ENCODE results near the gene MYL5.
"Not testable (repeated sequence)": the region's sequence is repeated elsewhere in the genome, so short reads cannot be mapped to it uniquely, and the experiment has no call there.

Gene MYL5

DNA sequence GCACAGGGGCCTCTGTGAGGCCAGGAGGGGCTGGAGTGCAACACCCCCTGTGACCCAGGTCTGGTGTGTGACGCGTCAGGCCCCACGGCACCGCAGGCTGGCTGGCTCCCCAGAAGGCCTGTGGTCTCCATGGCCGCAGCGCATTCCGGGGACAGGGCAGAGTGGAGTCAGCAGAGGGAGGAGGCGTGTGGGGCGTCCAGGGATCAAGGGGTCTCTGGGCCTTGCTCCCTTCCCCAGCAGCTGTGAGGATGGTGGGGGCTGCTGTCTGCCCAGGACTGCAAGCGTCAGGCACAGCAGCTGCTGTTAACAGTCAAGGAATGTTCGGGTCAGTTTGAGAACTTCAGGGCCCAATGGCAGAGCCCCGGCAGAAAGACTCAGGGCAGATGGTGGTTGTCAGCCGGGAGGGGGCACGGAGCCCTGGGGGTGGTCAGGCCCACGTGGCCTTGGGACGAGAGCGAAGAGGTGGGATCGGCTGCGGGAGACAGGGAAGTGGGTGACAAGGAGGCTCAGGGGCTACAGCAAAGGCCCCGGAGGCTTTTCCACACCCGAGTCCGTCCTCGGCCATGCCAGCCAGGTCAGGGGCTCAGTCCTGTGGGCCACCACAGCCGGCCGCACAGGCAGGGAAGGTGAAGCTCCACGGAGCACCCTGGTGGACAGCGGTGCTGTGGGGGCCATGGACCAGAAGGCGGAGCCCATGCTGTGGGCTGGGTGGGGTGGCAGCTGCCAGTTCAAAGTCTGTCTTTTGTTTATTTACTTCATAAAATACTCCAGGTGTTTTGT lies 49.6 kb downstream of the MYL5 start:
- no peak for DNase-seq (ENCODE audit: low read depth in 2 of 3, low spot score in 2 of 3)

DNA sequence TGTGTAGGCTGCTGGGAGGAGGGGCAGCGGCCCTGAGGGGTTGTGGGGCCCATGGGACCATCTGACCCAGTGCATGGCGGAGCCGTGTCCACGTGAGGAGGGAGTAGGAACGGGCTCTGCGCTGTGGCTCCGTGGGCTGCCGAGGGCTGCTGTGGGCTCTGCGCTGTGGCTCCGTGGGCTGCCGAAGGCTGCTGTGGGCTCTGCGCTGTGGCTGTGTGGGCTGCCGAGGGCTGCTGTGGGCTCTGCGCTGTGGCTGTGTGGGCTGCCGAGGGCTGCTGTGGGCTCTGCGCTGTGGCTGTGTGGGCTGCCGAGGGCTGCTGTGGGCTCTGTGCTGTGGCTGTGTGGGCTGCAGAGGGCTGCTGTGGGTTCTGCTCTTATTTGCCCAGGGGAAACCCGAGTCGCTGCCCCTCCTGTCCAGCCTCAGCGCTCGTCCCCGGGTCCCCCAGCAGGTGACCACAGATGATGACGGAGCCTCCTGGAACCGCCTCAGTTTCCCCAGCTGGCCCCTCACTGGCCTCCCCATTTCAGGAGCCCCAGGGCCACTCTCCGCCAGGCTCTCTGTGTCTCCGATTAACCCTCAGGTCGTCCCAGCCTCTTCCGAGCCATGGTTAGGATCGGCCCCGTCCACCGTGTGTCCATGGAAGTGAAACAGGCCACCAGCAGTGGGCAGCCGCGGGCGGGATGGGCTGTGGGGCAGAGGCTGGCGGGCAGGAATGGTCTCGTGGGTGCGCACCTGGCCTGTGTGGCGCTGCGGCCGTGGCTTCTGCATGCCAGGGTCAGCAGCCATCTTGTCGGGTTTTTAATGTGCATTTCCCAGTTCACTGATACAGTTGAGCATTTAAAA lies 51.3 kb downstream of the MYL5 start:
- DNase-seq (ENCODE audit: low read depth in 2 of 3, low spot score in 2 of 3), result no peak

DNA sequence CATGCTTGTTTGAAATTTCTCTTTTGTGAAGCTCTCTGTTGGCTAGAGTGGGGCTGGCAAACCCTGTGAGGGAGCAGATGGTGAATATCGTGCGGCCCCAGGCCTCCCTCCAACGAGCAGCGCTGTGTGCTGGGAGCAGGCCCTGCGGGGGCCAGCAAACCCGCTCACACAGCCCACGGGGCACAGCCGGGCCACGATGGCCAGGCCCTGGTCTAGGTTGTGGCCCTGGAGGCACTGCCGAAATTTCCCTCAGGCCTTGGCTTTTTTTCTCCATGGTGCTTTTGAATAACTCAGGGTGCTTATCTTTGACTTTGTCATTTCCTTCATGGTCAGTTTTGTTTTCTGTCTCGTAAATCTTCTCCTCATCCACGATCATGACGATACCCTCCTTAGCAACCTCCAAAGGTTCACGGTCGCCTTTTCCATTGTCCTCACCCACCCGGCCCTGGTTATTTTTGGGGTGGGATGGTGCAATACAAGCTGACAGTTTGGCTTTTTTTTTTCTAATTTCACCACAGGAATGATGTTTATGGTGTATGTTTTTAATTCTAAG lies 52.0 kb downstream of the MYL5 start:
- no peak for DNase-seq (ENCODE audit: low read depth in 2 of 3, low spot score in 2 of 3)

DNA sequence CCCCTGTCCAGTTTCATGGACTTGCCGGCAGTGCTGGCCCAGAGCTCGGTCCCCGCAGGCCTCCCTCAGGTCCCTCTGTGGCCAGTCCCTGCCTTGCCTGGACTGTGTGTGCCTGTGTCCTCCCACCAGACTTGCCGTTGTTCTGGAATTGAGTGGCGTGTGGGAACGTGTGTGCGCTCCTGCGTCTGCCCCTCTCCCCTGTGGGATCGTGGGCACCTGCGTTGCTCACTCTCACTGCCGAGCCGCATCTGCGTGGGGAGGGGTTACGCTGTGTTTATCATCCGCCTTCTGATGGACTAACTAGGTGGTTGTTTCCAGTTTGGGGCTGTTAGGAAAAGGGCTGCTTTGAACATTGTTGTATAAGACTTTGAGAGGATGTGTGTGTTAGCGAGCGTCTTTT lies 52.5 kb downstream of the MYL5 start:
- no peak for DNase-seq (ENCODE audit: low read depth in 2 of 3, low spot score in 2 of 3)

DNA sequence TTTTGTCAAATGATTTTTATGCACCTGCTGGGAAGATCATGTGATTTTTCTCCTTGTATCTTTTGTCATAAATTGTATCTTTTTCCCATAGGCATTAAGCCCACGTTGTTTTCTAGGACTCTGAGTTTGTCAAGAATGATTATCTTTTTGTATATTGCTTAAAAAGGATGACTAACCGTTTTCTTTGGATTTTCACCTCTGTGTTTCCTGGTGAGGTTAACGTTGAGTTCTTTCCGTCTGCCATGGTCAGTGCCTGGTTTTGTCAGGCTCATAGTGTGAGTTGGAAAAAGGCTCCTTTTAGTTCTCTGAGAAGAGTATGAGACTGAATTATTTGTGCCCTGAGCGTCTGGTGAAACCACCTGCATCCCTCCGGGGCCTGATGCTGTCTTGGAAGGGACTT lies 53.2 kb downstream of the MYL5 start:
- no peak for DNase-seq (ENCODE audit: low read depth in 2 of 3, low spot score in 2 of 3)

DNA sequence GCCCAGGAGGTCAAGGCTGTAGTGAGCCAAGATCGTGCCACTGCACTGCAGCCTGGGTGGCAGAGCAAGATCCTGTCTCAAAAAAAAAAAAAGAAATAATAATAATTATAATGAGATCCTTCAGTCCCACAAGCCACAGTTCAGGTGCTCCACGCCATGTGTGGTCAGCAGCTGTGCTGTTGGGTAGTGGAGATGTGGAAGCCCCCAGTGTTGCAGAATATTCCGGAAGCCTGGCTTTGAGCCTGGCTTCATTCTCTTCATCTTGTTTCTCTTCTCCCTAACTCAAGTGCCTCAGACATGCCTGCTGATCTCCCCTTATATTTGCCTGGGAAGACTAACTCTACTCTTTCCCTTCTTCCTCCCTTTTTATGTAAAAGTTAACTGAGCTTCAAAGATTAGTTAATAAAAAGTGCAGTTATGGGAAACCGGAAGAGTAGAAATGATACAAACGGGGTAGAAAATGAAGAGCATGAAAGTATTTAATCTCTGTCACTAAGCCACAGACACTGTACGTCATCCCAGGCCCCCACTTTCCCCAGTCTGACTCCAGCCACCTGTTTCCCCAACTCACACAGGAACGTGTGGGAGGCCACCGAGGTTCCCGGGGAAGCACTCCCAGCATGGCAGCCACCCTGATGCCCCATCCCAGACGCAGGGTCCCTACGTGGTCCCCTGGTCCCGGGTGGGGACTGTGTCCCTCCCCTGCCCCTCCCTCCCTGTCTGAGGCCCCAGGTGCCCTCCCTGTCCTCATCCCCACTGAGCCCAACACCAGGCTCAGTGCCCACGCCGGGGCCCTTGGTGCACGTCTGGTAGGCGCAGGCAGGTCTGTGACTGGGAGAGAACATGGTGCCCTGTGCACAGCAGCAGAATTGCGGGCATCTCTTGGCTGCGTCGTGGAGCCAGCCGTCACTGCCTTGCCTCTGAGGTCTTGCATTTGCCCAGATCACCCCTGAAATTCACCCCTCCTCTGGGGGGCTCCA lies 55.3 kb downstream of the MYL5 start:
- DNase-seq (ENCODE audit: low read depth in 2 of 3, low spot score in 2 of 3), result no peak

DNA sequence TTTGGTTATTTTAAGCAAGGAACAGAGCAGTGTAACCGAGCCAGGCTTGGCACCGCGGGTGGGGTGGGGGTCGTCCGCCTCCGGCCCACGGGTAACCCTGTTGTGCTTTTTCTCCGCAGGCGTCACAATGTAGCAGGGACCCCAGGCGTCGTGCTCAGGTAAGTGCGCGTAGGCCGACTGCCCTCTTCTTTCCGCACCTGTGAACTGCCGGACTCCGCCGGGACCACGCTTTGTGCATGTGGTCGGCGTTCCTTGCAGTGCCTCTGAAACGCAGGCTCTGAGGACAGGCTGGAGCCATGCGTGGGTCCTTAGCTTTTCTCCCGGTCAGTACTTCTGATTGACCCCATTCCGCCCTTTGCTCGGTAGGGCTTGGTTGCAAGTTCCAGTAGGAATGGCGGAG lies 56.2 kb downstream of the MYL5 start:
- DNase-seq (ENCODE audit: low read depth in 2 of 3, low spot score in 2 of 3), result no peak

DNA sequence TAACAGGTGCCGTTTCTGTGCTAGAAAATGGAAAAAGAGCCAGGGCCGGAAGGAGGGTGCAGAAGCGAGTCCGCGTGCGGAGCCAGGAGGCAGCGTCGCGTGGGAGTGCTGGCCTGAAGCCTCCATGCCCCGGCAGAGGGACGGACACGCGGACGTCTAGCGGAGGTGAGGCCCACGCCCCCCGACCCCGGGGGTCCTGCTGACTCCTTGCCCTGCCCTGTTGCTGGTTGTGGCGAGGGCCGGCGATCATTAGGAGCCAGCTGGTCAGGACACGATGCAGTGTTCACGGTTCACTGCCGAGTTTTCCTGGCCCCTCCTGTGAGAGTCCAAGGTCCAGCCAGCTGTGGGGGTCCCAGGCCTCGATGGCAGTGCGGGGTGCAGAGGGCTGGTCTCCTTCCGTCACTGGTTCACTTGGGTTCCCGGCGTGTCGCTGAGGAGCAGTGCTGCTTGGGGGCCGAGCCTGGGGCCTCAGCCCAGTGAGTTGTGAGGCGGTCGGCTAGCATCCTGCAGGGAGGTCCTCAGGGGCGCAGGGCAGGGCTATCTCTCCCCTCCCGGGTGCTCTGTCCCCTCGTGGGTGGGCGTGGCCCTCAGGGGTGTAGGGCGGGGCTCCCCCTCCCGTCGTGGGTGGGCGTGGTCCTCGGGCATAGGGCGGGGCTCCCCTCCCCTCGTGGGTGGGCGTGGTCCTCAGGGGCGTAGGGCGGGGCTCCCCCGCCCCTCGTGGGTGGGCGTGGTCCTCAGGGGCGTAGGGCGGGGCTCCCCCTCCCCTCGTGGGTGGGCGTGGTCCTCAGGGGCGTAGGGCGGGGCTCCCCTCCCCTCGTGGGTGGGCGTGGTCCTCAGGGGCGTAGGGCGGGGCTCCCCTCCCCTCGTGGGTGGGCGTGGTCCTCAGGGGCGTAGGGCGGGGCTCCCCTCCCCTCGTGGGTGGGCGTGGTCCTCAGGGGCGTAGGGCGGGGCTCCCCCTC lies 56.9 kb downstream of the MYL5 start:
- not testable (repeated sequence) for DNase-seq (ENCODE audit: low read depth in 2 of 3, low spot score in 2 of 3)

All from activated CD8-positive, alpha-beta memory T cell treated with anti-CD3 and anti-CD28 coated beads for 48 hours (primary cell).